Duodenal mucosa (tissue), 2 donors: ENCODE measurements around the gene PLOD2.

Source experiments
- H3K27ac ChIP-seq: one replicate; pipeline ENCODE4 v1.7.0; 2013; ENCODE audit warnings: low read depth, low read length
- H3K27me3 ChIP-seq, 2 donors: one replicate each; pipeline ENCODE4 v1.7.0; 2013; ENCODE audit warnings: low read length in 2 of 2, control low read depth in 1 of 2; ENCODE audit not compliant: insufficient read depth in 2 of 2, control insufficient read depth in 1 of 2
- H3K36me3 ChIP-seq, 2 donors: one replicate each; pipeline ENCODE4 v1.7.0; 2013; ENCODE audit warnings: low read length in 2 of 2, control low read depth in 1 of 2; ENCODE audit not compliant: insufficient read depth in 2 of 2, control insufficient read depth in 1 of 2
- H3K4me1 ChIP-seq, 2 donors: one replicate each; pipeline ENCODE4 v1.7.0; 2013; ENCODE audit warnings: low read length in 2 of 2, control low read depth in 1 of 2; ENCODE audit not compliant: insufficient read depth in 2 of 2, control insufficient read depth in 1 of 2
- H3K4me3 ChIP-seq, 2 donors: one replicate each; pipeline ENCODE4 v1.7.0; 2013; ENCODE audit warnings: low read length in 2 of 2, low read depth in 1 of 2
- H3K9ac ChIP-seq, 2 donors: one replicate each; pipeline ENCODE4 v1.7.0; 2013; ENCODE audit warnings: low read length in 2 of 2, low read depth in 1 of 2
- H3K9me3 ChIP-seq, 2 donors: one replicate each; pipeline ENCODE4 v1.7.0; 2013; ENCODE audit warnings: low read length in 2 of 2, control low read depth in 1 of 2; ENCODE audit not compliant: control insufficient read depth in 1 of 2

Gene PLOD2

DNA sequence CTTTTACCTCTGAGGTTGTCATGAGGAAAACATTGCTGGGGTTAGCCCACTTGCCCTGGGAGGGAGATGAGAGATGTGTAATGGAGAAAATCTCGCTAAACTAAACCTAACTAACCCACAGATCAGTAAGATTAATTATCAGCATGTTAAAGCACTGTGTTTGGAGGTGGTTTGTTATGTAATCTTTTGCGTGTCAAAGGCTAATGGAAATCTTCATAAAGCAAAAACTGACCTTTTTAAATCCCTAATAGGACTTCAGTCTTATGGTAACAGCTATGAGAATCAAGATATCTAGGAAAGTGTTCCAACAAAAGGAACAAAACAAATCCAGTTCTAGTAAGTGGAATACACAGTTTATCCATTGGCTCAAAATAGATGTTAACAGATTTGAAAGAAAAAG is 102.7 kb downstream of the PLOD2 start:
- Histone ChIP-seq H3K4me1 (no peaks in the 10 kb centered on the region), H3K4me3 (no peak overlapping the region), H3K9ac (no peak overlapping the region), H3K27me3 (no peaks in the 10 kb centered on the region), H3K9me3 (no peaks in the 10 kb centered on the region), H3K36me3 (no peaks in the 10 kb centered on the region), H3K27ac (no peak overlapping the region)

DNA sequence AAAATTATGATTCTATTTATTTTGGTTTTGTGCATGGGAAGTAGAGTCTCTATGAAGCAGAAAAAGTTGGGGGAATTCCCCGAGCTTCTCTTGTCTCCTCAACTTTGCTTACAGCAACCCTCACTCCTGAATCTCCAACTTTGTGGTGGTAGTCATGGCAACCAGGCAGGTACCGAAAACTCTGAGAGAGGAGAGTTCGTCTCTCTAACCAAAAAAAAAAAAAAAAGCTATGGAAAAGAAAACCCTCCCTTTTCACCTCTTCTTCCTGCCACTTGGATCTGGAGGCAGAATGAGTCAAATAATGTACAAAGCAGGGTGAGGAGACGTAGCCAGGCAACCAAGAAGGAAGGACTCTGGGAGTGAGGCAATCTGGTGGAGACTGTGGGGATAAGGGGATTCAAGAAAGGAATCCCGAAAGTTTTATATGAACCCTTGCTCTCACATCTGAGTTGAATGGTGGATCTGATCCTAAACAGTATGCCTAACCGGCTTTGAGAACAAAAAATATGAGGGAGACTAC is 108.1 kb downstream of the PLOD2 start:
- H3K4me1 ChIP-seq = no peaks in the 10 kb centered on the region
- H3K36me3 ChIP-seq = no peaks in the 10 kb centered on the region

GRCh38 chr3:146052056-146052790 is 108.8 kb downstream of the PLOD2 start:
- Histone ChIP-seq H3K36me3 (no peaks in the 10 kb centered on the region), H3K9me3 (no peaks in the 10 kb centered on the region), H3K9ac (no peak overlapping the region), H3K4me1 (no peaks in the 10 kb centered on the region), H3K4me3 (no peak overlapping the region), H3K27ac (no peak overlapping the region), H3K27me3 (no peaks in the 10 kb centered on the region)

More for the DNA sequence above, 108.1 kb downstream of the PLOD2 start:
- H3K27me3 ChIP-seq = no peaks in the 10 kb centered on the region
- no peaks in the 10 kb centered on the region for H3K9me3 ChIP-seq
- no peak overlapping the region for H3K27ac ChIP-seq
- H3K9ac ChIP-seq = no peak overlapping the region
- no peak overlapping the region for H3K4me3 ChIP-seq

DNA sequence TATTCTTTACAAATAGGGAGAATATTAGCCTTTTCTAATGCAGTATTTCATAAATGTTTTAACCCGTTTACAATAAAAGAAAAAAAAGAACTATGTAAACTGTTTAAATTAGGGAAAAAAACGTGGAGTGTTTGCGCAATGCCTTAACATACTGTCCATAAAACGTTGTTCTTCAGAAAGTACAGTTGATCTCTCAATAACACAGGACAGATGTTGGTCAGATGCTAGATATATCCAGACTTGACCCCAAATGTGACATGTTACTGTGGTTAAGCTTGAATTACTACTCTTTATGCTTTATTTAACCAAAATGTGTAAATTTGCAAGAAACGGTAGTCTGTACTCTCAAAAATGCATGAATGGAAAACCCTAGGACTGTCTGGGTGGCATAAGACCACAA is 110.3 kb downstream of the PLOD2 start:
- H3K27ac ChIP-seq = no peak overlapping the region
- H3K36me3 ChIP-seq = no peaks in the 10 kb centered on the region
- no peaks in the 10 kb centered on the region for H3K27me3 ChIP-seq
- H3K4me3 ChIP-seq = no peak overlapping the region
- H3K4me1 ChIP-seq = no peaks in the 10 kb centered on the region
- H3K9me3 ChIP-seq = no peaks in the 10 kb centered on the region
- H3K9ac ChIP-seq = no peak overlapping the region

- no peak overlapping the region for H3K9ac ChIP-seq
- H3K4me3 ChIP-seq = no peak overlapping the region
- no peaks in the 10 kb centered on the region for H3K27me3 ChIP-seq
- H3K36me3 ChIP-seq = no peaks in the 10 kb centered on the region
- H3K9me3 ChIP-seq = no peaks in the 10 kb centered on the region
- no peaks in the 10 kb centered on the region for H3K4me1 ChIP-seq
- no peak overlapping the region for H3K27ac ChIP-seq
Measured at GRCh38 chr3:146047485-146047884, 113.5 kb downstream of the PLOD2 start.

DNA sequence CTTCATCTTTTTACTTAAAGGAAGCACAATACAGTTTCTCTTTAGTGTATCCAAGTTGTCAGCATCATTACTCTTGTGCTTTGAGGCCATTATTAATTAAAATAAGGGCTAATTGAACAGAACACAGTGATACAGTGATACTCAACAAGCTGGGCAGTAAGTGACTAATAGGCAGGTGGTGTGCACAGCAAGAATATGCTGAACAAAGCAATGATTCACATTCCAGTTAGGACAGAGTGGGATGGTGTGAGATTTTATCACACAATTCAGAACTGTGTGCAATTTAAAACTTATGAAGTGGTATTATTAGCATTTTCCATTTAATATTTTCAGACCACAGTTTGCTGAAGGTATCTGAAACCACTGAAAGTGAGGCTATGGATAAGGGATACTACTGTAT is 116.9 kb downstream of the PLOD2 start:
- no peak overlapping the region for H3K4me3 ChIP-seq
- H3K9ac ChIP-seq = no peak overlapping the region
- H3K9me3 ChIP-seq = no peaks in the 10 kb centered on the region
- H3K36me3 ChIP-seq = no peaks in the 10 kb centered on the region
- no peaks in the 10 kb centered on the region for H3K4me1 ChIP-seq
- no peaks in the 10 kb centered on the region for H3K27me3 ChIP-seq
- H3K27ac ChIP-seq = no peak overlapping the region

- Histone ChIP-seq H3K36me3 (no peaks in the 10 kb centered on the region), H3K4me3 (no peak overlapping the region), H3K27ac (no peak overlapping the region), H3K9ac (no peak overlapping the region), H3K27me3 (no peaks in the 10 kb centered on the region), H3K9me3 (no peaks in the 10 kb centered on the region), H3K4me1 (no peaks in the 10 kb centered on the region)
Measured at GRCh38 chr3:146040630-146041029, 120.4 kb downstream of the PLOD2 start.

GRCh38 chr3:146037697-146038096 is 123.3 kb downstream of the PLOD2 start:
- Histone ChIP-seq H3K4me1 (no peaks in the 10 kb centered on the region), H3K4me3 (no peak overlapping the region), H3K27me3 (no peaks in the 10 kb centered on the region), H3K9me3 (no peaks in the 10 kb centered on the region), H3K27ac (no peak overlapping the region), H3K9ac (no peak overlapping the region), H3K36me3 (no peaks in the 10 kb centered on the region)

DNA sequence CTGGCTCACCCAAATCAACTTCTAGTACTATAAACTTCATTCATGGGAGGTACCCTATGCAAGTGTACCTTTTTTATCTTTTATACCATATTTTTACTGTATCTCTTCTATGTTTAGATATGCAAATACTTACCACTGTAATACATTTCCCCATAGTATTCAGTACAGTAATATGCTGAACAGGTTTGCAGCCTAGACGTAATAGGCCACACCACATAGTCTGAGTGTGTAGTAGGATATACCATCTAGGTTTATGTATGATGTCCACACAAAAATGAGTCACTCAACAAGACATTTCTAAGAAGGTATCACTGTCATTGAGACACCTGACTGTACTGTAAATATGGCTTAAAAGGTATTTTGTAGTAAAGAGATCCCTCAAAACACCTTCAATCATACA is 124.7 kb downstream of the PLOD2 start:
- no peaks in the 10 kb centered on the region for H3K9me3 ChIP-seq
- H3K4me3 ChIP-seq = no peak overlapping the region
- H3K27me3 ChIP-seq = no peaks in the 10 kb centered on the region
- H3K27ac ChIP-seq = no peak overlapping the region
- no peaks in the 10 kb centered on the region for H3K4me1 ChIP-seq
- H3K9ac ChIP-seq = no peak overlapping the region
- no peaks in the 10 kb centered on the region for H3K36me3 ChIP-seq

DNA sequence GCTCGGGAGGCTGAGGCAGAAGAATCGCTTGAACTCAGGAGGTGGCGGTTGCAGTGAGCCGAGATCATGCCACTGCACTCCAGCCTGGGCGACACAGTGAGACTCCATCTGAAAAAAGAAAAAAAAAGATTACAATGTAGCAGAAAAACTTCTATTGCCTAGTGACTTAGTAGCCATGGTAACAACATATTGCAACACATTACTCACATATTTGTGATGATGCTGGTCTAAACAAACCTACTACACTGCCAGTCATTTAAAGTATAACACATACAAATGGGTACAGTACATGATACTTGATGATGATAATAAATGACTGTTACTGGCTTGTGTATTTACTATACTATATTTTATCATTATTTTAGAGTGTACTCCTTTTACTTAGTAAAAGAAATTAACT is 125.6 kb downstream of the PLOD2 start:
- Histone ChIP-seq H3K4me1 (no peaks in the 10 kb centered on the region), H3K27me3 (no peaks in the 10 kb centered on the region), H3K4me3 (no peak overlapping the region), H3K9me3 (no peaks in the 10 kb centered on the region), H3K27ac (no peak overlapping the region), H3K36me3 (no peaks in the 10 kb centered on the region), H3K9ac (no peak overlapping the region)
